Fibroblast of villous mesenchyme (primary cell): ENCODE results near the gene WSCD2. TPM values are rescaled to one million over a fixed set of nuclear protein-coding genes. Genes with fewer than 3 reads are reported as not detected.

Source experiments
- DNase-seq: peaks from one replicate; pipeline ENCODE4 v3.0.0-alpha.2; 2010; ENCODE audit warnings: low read depth
- H3K4me3 ChIP-seq: 2 replicates; pipeline ENCODE4 v1.5.1; 2011; ENCODE audit warnings: low read depth, mild to moderate bottlenecking, low read length
- total RNA-seq: library from RNA; depleted of rRNA; stranded (reverse); fragments of >200 nt; gene quantifications from 2 replicates; pipeline ENCODE4 v1.2.3, GENCODE V29; 2012
- TF ChIP-seq, protein P1 (sequence below): IDR thresholded peaks from 2 replicates; pipeline ENCODE4 v1.5.1; 2012; ENCODE audit warnings: low read depth, mild to moderate bottlenecking, low read length; ENCODE audit not compliant: insufficient read depth

WSCD2 gene
- total RNA-seq, 1 donor = not detected

- no peak overlapping the region for H3K4me3 ChIP-seq
- DNase-seq = no peak
- TF ChIP-seq, protein P1, sequence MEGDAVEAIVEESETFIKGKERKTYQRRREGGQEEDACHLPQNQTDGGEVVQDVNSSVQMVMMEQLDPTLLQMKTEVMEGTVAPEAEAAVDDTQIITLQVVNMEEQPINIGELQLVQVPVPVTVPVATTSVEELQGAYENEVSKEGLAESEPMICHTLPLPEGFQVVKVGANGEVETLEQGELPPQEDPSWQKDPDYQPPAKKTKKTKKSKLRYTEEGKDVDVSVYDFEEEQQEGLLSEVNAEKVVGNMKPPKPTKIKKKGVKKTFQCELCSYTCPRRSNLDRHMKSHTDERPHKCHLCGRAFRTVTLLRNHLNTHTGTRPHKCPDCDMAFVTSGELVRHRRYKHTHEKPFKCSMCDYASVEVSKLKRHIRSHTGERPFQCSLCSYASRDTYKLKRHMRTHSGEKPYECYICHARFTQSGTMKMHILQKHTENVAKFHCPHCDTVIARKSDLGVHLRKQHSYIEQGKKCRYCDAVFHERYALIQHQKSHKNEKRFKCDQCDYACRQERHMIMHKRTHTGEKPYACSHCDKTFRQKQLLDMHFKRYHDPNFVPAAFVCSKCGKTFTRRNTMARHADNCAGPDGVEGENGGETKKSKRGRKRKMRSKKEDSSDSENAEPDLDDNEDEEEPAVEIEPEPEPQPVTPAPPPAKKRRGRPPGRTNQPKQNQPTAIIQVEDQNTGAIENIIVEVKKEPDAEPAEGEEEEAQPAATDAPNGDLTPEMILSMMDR = no peak
Measured at GRCh38 chr12:108090932-108091678, 38.0 kb upstream of the WSCD2 start.

GRCh38 chr12:108091679-108092051 is 37.4 kb upstream of the WSCD2 start:
- no peak overlapping the region for H3K4me3 ChIP-seq
- no peak for DNase-seq
- TF ChIP-seq, protein P1 = no peak

GRCh38 chr12:108093209-108093608 is 35.9 kb upstream of the WSCD2 start:
- TF ChIP-seq, protein P1 = no peak
- DNase-seq = no peak
- no peak overlapping the region for H3K4me3 ChIP-seq

DNA sequence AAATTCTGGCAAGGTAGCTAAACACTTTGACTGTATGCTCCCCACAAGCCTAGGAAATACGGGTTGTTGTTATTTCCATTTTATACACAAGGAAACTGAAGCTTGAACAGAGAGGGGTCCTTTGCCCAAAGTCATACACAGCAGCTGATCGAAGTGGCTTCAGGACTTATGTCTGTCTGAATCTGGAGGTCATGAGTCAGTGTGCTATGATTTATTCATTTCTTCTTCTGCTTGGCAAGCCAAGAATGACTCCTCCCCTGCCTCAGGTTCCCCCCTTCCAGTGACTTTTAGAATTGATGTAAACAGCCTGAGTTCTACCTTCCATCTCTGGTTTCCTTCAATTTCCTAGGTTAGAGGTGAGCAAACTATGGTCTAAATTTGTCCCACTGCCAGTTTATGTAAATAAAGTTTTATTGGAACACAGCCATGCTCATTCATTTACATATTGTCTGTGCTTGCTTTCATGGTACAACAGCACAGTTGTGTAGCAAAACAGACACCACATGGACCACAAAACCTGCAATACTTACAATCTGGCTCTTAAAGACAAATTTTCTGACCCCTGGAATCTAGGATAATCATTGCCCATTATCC is 34.9 kb upstream of the WSCD2 start:
- H3K4me3 ChIP-seq = no peak overlapping the region
- no peak for DNase-seq
- TF ChIP-seq, protein P1 = no peak

DNA sequence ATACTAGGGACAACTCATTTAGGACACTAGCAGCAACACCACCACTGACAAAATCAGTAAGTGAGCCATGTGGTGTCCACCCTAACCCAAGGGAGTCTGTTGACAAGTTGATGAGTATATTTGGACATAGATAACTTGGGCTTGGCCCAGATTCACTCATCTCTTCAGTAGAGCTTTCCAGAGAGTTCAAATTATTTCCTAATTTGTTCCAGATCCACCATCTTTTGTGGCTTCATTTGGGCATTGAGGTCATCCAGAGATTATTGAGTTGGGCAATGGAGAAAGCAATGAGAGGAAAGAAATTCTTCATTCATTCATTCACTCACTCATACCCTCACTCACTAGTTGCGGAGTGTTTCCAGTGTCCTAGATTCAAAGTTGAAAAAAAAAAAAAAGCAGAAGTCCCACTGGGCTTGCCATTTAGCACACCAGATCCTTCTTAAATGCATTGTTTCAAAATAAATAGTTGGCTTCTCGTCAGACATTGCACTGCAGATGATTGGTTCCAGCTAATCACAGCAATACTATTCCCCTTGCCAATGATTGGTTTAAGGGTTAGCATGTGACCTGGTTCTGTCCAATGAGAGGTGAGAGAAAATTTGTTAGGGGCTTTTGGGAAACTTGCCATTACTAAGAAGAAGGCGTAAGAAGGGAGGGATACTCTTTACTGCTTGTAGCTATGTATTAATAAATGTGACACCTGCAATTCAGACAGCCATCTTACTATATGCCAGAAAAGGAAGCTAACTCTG is 31.8 kb upstream of the WSCD2 start:
- no peak overlapping the region for H3K4me3 ChIP-seq
- DNase-seq = no peak
- TF ChIP-seq, protein P1 = no peak

DNA sequence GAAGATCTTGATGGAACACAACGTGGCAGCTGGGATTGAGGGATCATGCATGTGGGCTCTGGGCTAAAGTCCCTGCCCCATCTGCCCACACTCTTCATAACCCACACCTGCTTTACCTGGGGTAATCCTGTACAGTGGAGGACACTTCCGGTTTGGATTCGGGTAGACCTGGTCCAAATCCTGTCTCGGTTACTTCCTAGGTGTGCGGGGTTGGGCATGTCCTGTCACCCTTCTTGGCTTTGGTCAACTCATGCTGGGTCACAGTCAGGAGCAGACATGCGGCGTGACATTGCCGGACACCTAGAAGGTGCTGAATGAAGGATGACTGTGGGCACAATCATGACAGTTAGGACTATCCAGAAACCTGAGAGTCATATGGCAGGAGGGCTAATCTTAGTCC is 30.7 kb upstream of the WSCD2 start:
- TF ChIP-seq, protein P1 = no peak
- DNase-seq = no peak
- H3K4me3 ChIP-seq = no peak overlapping the region
